PC-3 (cell line): ENCODE data around the gene CERKL. TPM values are rescaled to one million over a fixed set of nuclear protein-coding genes. Genes with fewer than 3 reads are reported as not detected.
A peak's percentile ranks its signal among the peaks of the same experiment; 100 is the strongest.

ENCODE experiments used
- ATAC-seq: fragments of 200-7000 bp; cut with Tn5 transposase; 2 replicates; pipeline ENCODE4 v1.9.1; 2020; ENCODE audit warnings: mild to moderate bottlenecking, moderate library complexity
- BruUV-seq: library from RNA; stranded (reverse); fragments of 400-500 nt; replicated peaks from 2 replicates; lab custom pipeline; 2021; lab: Mats Ljungman, UMichigan
- CTCF ChIA-PET: fragments of 300-600 bp; sonication (Branson Sonifier 250); formaldehyde crosslinking; loops from one replicate; lab custom pipeline; 2022; ENCODE audit warnings: antibody characterized with exemption; lab: Charles Lee
- POLR2A ChIA-PET: fragments of 300-600 bp; sonication (Branson Sonifier 250); formaldehyde crosslinking; loops from one replicate; lab custom pipeline; 2022; ENCODE audit warnings: antibody characterized with exemption; ENCODE audit not compliant: unreplicated experiment; lab: Charles Lee
- DNase-seq: peaks from one replicate; pipeline ENCODE4 v3.0.0-alpha.2; 2015
- H2AFZ ChIP-seq: fragments of 300-600 bp; sonication (generic); 2 replicates; pipeline ENCODE4 v1.6.0; 2016; ENCODE audit warnings: antibody characterized with exemption, low read length
- H3F3A ChIP-seq: fragments of 300-600 bp; sonication (generic); one replicate; pipeline ENCODE4 v1.6.0; 2017; ENCODE audit warnings: antibody characterized with exemption, low read length, control low read depth, mild to moderate bottlenecking; ENCODE audit not compliant: unreplicated experiment
- H3K27ac ChIP-seq: fragments of 300-600 bp; sonication (generic); 2 replicates; pipeline ENCODE4 v1.5.1; 2016; ENCODE audit warnings: mild to moderate bottlenecking, low read length
- H3K27me3 ChIP-seq: fragments of 300-600 bp; sonication (generic); 2 replicates; pipeline ENCODE4 v1.6.1; 2016; ENCODE audit warnings: low read length, mixed read lengths
- H3K36me3 ChIP-seq: fragments of 300-600 bp; sonication (generic); 2 replicates; pipeline ENCODE4 v1.6.1; 2016; ENCODE audit warnings: low read depth, mixed run types, low read length, mixed read lengths
- H3K4me1 ChIP-seq: fragments of 300-600 bp; sonication (generic); 2 replicates; pipeline ENCODE4 v1.5.1; 2016; ENCODE audit warnings: low read length; ENCODE audit not compliant: insufficient read depth
- H3K4me2 ChIP-seq: fragments of 300-600 bp; sonication (generic); 2 replicates; pipeline ENCODE4 v1.6.0; 2016; ENCODE audit warnings: low read length
- H3K4me3 ChIP-seq: fragments of 300-600 bp; sonication (generic); 2 replicates; pipeline ENCODE4 v1.5.1; 2016; ENCODE audit warnings: mild to moderate bottlenecking, low read length, mixed read lengths
- H3K79me2 ChIP-seq: fragments of 300-600 bp; sonication (generic); 2 replicates; pipeline ENCODE4 v1.6.1; 2017; ENCODE audit warnings: low read length, mixed read lengths
- H3K9ac ChIP-seq: fragments of 300-600 bp; sonication (generic); 2 replicates; pipeline ENCODE4 v1.6.0; 2016; ENCODE audit warnings: mild to moderate bottlenecking, low read length
- H3K9me2 ChIP-seq: fragments of 300-600 bp; sonication (generic); replicated peaks from 2 replicates; pipeline ENCODE4 v1.6.1; 2016; ENCODE audit warnings: mixed run types, low read length, mixed read lengths
- H3K9me3 ChIP-seq: fragments of 300-600 bp; sonication (generic); 2 replicates; pipeline ENCODE4 v1.6.1; 2016; ENCODE audit warnings: low read length, mixed read lengths
- H4K20me1 ChIP-seq: fragments of 300-600 bp; sonication (generic); 2 replicates; pipeline ENCODE4 v1.6.1; 2016; ENCODE audit warnings: low read length, mixed read lengths
- CTCF ChIP-seq: fragments of 300-600 bp; sonication (generic); conservative IDR thresholded peaks from 2 replicates; pipeline ENCODE4 v1.5.1; 2017; ENCODE audit warnings: antibody characterized with exemption, low read depth, mild to moderate bottlenecking, low read length
- EZH2 ChIP-seq: fragments of 300-600 bp; sonication (generic); IDR thresholded peaks from one replicate; pipeline ENCODE4 v1.6.1; 2017; ENCODE audit warnings: antibody characterized with exemption, mild to moderate bottlenecking, low read length; ENCODE audit not compliant: unreplicated experiment
- EZH2phosphoT487 ChIP-seq: fragments of 300-600 bp; sonication (generic); IDR thresholded peaks from 2 replicates; pipeline ENCODE4 v1.6.1; 2018; ENCODE audit warnings: mild to moderate bottlenecking, antibody characterized with exemption, low read length, borderline replicate concordance
- intact Hi-C: fragments of 100-400 bp; cut with micrococcal nuclease; formaldehyde crosslinking; loops from 2 replicates; pipeline ENCODE4 v1.9.0; 2023
- total RNA-seq: library from RNA; depleted of rRNA; stranded (reverse); fragments of >200 nt; gene quantifications from 2 replicates; pipeline ENCODE4 v1.2.3, GENCODE V29; 2014

The CERKL gene
- total RNA-seq, 1 experiment from 2014 or later: 0.98 TPM

DNA sequence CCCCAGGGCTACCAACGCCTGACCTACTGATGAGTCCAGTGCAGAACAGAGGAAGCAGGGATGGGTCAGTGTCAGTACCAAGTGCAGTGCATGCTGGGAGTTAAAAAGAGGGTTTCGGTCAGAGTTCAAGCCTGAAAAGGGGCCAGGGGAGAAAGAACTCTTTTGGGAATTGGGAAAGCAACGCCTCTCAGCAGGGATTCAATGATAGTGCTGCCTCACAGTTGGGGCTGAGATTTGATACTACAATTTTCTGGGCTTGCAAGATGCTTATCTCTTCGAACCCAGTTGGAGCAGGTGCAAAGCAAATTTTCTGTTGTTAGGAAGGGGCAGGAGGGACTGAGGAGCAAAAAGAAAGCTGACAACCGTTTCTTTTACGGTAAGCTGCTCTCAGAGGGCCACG, 82.6 kb downstream of the CERKL start:
- intact Hi-C loops: loop anchor here (5.0 to 10.0 kb wide), 4 partner anchors 330 to 1442 kb away; no protein-coding TSS in a partner anchor
- ChIA-PET CTCF (no interaction called here), POLR2A (no interaction called here)
- Histone ChIP-seq H3K9me2 (no peaks in the 10 kb centered on the region), H3K4me1 (0 out of 2 replicates have a peak, but pooled peaks cover 7% of the 10 kb centered on the region), H3K4me3 (no peak overlapping the region), H4K20me1 (no peaks in the 10 kb centered on the region), H3K79me2 (no peaks in the 10 kb centered on the region), H3K9ac (no peak overlapping the region), H3K27ac (no peak overlapping the region), H3K4me2 (no peak overlapping the region), H2AFZ (no peak overlapping the region), H3K36me3 (no peaks in the 10 kb centered on the region), H3F3A (no peaks in the 10 kb centered on the region), H3K9me3 (no peaks in the 10 kb centered on the region), H3K27me3 (no peaks in the 10 kb centered on the region)
- DNase-seq (no peak), ATAC-seq (no peak)
- TF ChIP-seq EZH2phosphoT487 (no peak), EZH2 (no peak), CTCF (no peak)
- no TSS peak for BruUV-seq

DNA sequence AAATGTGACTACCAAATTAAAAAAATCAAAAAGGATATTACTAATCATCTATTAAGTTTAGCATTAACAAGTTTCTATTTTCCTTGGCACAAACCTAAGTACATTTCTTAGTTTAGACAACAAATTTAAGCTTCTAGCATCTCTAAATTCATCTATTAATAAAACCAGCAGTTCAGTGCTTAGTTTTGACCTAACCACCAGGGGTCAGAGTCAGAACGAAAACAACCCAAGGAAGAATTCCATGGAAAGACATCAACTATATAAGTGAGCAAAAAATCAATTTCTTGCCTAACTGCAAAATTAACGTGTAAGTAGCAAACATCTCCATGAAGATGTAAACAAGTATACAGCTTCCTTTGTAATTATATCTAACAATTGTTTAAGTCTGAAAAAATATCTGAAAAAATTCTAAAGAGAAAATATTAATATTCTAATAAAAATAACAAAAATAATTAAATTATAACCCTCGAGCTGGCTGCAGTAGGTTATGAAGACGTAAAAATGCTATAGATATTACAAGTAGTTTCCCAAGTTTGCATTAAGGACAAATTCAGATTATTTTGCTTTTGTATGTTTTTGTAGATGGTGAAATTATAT, 83.7 kb downstream of the CERKL start:
- TF ChIP-seq EZH2phosphoT487: no peak
- peak; percentile 75 for TF ChIP-seq CTCF
- TF ChIP-seq EZH2: no peak
- Histone ChIP-seq H3K4me2 (no peak overlapping the region), H3K4me1 (0 out of 2 replicates have a peak, but pooled peaks cover 7% of the 10 kb centered on the region), H3F3A (no peaks in the 10 kb centered on the region), H3K79me2 (no peaks in the 10 kb centered on the region), H3K9ac (no peak overlapping the region), H3K27me3 (no peaks in the 10 kb centered on the region), H3K27ac (no peak overlapping the region), H3K9me3 (no peaks in the 10 kb centered on the region), H2AFZ (no peak overlapping the region), H4K20me1 (no peaks in the 10 kb centered on the region), H3K4me3 (no peak overlapping the region), H3K36me3 (no peaks in the 10 kb centered on the region), H3K9me2 (no peaks in the 10 kb centered on the region)
- CTCF ChIA-PET: interaction anchor here (0.7 to 1.9 kb wide), 3 partner anchors 101 to 165 kb away, joined by 3 to 32 read pairs (median 4); no protein-coding TSS in a partner anchor
- intact Hi-C loops: loop anchor here (1.0 to 10.0 kb wide), 6 partner anchors 142 to 1441 kb away; no protein-coding TSS in a partner anchor
- POLR2A ChIA-PET: no interaction called here
- BruUV-seq: no TSS peak
- ATAC-seq (no peak; the same call in 1 of the 2 replicates), DNase-seq (peak; percentile 65)
